DND-41 (cell line): ENCODE results near the gene PGAP3.

ENCODE experiments used
- ATAC-seq: fragments of 200-7000 bp; cut with Tn5 transposase; 3 replicates; pipeline ENCODE4 v1.9.1; 2021; ENCODE audit warnings: low read depth; ENCODE audit not compliant: insufficient read depth
- DNase-seq: peaks from one replicate; pipeline ENCODE4 v3.0.0-alpha.2; 2020
- H2AFZ ChIP-seq: 2 replicates; pipeline ENCODE4 v1.6.0; 2012; ENCODE audit warnings: low read depth, low read length
- H3K27ac ChIP-seq: 2 replicates; pipeline ENCODE4 v1.5.1; 2012; ENCODE audit warnings: low read length, inconsistent platforms
- H3K27me3 ChIP-seq: fragments of 200-600 bp; sonication (generic); 2 replicates; pipeline ENCODE4 v1.6.0; 2012; ENCODE audit warnings: low read length, mild to moderate bottlenecking, inconsistent platforms; ENCODE audit not compliant: insufficient read depth, poor library complexity
- H3K36me3 ChIP-seq: 2 replicates; pipeline ENCODE4 v1.5.1; 2012; ENCODE audit warnings: low read length, inconsistent platforms; ENCODE audit not compliant: insufficient read depth
- H3K4me1 ChIP-seq: 2 replicates; pipeline ENCODE4 v1.5.1; 2012; ENCODE audit warnings: mild to moderate bottlenecking, low read length; ENCODE audit not compliant: insufficient read depth
- H3K4me2 ChIP-seq: 2 replicates; pipeline ENCODE4 v1.6.0; 2012; ENCODE audit warnings: mild to moderate bottlenecking, moderate library complexity, low read length, inconsistent platforms; ENCODE audit not compliant: insufficient read depth
- H3K4me3 ChIP-seq, 2 experiments: fragments of 200-600 bp in 1 of 2; shearing (Covaris generic) in 1 of 2; 2 replicates each; pipeline ENCODE4 v1.5.1; 2012 to 2016; ENCODE audit warnings: inconsistent platforms in 2 of 2, low read length in 2 of 2, mild to moderate bottlenecking in 2 of 2, low read depth in 1 of 2, moderate library complexity in 1 of 2
- H3K79me2 ChIP-seq: 2 replicates; pipeline ENCODE4 v1.6.0; 2012; ENCODE audit warnings: low read length, inconsistent platforms; ENCODE audit not compliant: insufficient read depth
- H3K9ac ChIP-seq: 2 replicates; pipeline ENCODE4 v1.6.0; 2012; ENCODE audit warnings: low read depth, mild to moderate bottlenecking, inconsistent platforms, low read length, moderate library complexity
- H3K9me3 ChIP-seq: 2 replicates; pipeline ENCODE4 v1.5.1; 2012; ENCODE audit warnings: low read length, moderate library complexity, mild to moderate bottlenecking, inconsistent platforms; ENCODE audit not compliant: insufficient read depth, severe bottlenecking
- H4K20me1 ChIP-seq: 2 replicates; pipeline ENCODE4 v1.6.0; 2012; ENCODE audit warnings: low read length; ENCODE audit not compliant: insufficient read depth
- EZH2 ChIP-seq: IDR thresholded peaks from 3 replicates; pipeline ENCODE4 v1.6.1; 2012; ENCODE audit warnings: borderline replicate concordance, low read depth, mild to moderate bottlenecking, moderate library complexity, low read length, inconsistent platforms; ENCODE audit not compliant: severe bottlenecking
- TF ChIP-seq, protein P1 (sequence below): IDR thresholded peaks from 2 replicates; pipeline ENCODE4 v1.5.1; 2012; ENCODE audit warnings: borderline replicate concordance, low read length, moderate library complexity, mild to moderate bottlenecking; ENCODE audit not compliant: poor library complexity, severe bottlenecking; ENCODE audit errors: extremely low read depth

Gene PGAP3

GRCh38 chr17:39677542-39678339 lies 10.1 kb downstream of the PGAP3 start:
- no peak overlapping the region for H3K9ac ChIP-seq
- H3K27me3 ChIP-seq = no peaks in the 10 kb centered on the region
- no peak overlapping the region for H3K27ac ChIP-seq
- no peaks in the 10 kb centered on the region for H3K9me3 ChIP-seq
- H3K4me3 ChIP-seq = no peak overlapping the region
- H3K36me3 ChIP-seq = 0 out of 2 replicates have a peak, but pooled peaks cover 5% of the 10 kb centered on the region
- H3K4me2 ChIP-seq = no peak overlapping the region
- H3K79me2 ChIP-seq = no peaks in the 10 kb centered on the region
- no peak overlapping the region for H2AFZ ChIP-seq
- DNase-seq (no peak), ATAC-seq (no peak)
- peaks cover 10% of the 10 kb centered on the region for H3K4me1 ChIP-seq
- H4K20me1 ChIP-seq = 0 out of 2 replicates have a peak, but pooled peaks cover 3% of the 10 kb centered on the region
- no peak for TF ChIP-seq EZH2
- TF ChIP-seq, protein P1, sequence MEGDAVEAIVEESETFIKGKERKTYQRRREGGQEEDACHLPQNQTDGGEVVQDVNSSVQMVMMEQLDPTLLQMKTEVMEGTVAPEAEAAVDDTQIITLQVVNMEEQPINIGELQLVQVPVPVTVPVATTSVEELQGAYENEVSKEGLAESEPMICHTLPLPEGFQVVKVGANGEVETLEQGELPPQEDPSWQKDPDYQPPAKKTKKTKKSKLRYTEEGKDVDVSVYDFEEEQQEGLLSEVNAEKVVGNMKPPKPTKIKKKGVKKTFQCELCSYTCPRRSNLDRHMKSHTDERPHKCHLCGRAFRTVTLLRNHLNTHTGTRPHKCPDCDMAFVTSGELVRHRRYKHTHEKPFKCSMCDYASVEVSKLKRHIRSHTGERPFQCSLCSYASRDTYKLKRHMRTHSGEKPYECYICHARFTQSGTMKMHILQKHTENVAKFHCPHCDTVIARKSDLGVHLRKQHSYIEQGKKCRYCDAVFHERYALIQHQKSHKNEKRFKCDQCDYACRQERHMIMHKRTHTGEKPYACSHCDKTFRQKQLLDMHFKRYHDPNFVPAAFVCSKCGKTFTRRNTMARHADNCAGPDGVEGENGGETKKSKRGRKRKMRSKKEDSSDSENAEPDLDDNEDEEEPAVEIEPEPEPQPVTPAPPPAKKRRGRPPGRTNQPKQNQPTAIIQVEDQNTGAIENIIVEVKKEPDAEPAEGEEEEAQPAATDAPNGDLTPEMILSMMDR = no peak

DNA sequence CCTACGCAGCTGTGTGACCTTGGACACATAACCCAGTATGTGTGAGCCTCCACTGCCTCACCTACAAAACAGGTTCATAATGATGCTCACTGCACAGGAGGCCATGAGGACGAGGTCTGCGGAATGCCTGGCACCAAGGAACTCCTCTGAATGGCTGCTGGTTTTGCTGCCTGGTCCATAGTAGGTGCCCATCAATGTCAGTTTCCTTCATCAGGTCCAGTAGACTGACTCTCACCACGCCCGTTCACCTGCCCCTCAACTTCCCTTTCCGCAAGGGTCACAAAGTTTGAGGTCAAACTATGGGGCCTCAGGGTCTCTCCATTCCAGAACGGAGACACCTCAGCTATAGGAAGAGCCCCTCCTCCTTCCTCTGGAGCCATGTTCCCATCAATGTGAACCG lies 10.8 kb downstream of the PGAP3 start:
- TF ChIP-seq, protein P1 = no peak
- no peak for TF ChIP-seq EZH2
- Histone ChIP-seq H4K20me1 (0 out of 2 replicates have a peak, but pooled peaks cover 3% of the 10 kb centered on the region), H3K27ac (no peak overlapping the region), H2AFZ (no peak overlapping the region), H3K4me1 (peaks cover 10% of the 10 kb centered on the region), H3K9ac (no peak overlapping the region), H3K79me2 (no peaks in the 10 kb centered on the region), H3K36me3 (0 out of 2 replicates have a peak, but pooled peaks cover 5% of the 10 kb centered on the region), H3K9me3 (no peaks in the 10 kb centered on the region), H3K4me2 (no peak overlapping the region), H3K4me3 (no peak overlapping the region), H3K27me3 (no peaks in the 10 kb centered on the region)
- DNase-seq (no peak), ATAC-seq (no peak)

DNA sequence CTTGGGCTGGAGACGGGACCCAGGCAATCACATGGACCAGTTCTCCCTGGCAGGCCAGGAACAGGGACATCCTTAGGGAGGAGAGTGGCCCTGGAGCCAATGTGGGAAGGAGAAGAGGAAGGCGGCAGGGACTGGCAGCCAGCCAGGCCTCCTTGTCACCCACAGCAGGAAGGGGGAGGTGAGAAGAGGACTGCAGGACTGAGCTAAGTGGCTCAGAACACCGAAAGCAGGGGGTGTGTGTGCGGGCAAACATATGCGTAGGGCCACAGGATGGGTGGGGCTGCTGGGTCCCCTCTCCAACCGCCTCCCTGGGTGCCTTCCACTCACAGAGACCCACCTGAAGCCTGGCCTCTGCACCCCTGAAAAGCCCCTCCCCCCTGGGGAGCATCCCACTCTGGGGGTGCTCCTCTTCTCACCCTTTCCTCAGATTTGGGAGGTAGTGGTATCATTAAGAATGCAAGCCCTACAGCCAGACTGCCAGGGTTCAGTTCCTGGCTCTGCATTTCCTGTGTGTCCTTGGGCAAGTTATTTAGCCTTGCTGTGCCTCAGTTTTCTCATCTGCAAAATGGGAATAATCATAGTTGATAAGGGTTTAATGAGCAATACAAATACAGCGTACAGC lies 11.5 kb downstream of the PGAP3 start:
- Histone ChIP-seq H3K4me3 (no peak overlapping the region), H3K4me2 (no peak overlapping the region), H3K9ac (no peak overlapping the region), H3K27me3 (no peaks in the 10 kb centered on the region), H3K79me2 (no peaks in the 10 kb centered on the region), H3K27ac (no peak overlapping the region), H3K4me1 (peaks cover 10% of the 10 kb centered on the region), H2AFZ (no peak overlapping the region), H3K36me3 (0 out of 2 replicates have a peak, but pooled peaks cover 5% of the 10 kb centered on the region), H3K9me3 (no peaks in the 10 kb centered on the region), H4K20me1 (0 out of 2 replicates have a peak, but pooled peaks cover 3% of the 10 kb centered on the region)
- ATAC-seq (no peak), DNase-seq (peak; percentile 21)
- TF ChIP-seq EZH2 = no peak
- TF ChIP-seq, protein P1 = no peak
